ENCODE data around the gene SLC35B2. TPM values are rescaled to one million over a fixed set of nuclear protein-coding genes. Genes with fewer than 3 reads are reported as not detected.

SLC35B2 gene
- total RNA-seq, 2 donors from 2014 or later = 23.1 to 28.9 TPM

- peak; percentile 64 for DNase-seq (ENCODE audit: low spot score)
- intact Hi-C loops (cut with DNase I) = no loop called here
These were observed 1.1 kb upstream of the SLC35B2 start for GRCh38 chr6:44258325-44258863.

GRCh38 chr6:44257753-44258324 is 511 bp upstream of the SLC35B2 start:
- DNase-seq (ENCODE audit: low spot score) = no peak
- intact Hi-C loops (cut with DNase I) = no loop called here

- intact Hi-C loops (cut with DNase I) = no loop called here
- DNase-seq (ENCODE audit: low spot score) = no peak
These were observed 628 bp downstream of the SLC35B2 start for GRCh38 chr6:44256775-44257024.

- intact Hi-C loops (cut with DNase I) = no loop called here
These were observed 1.2 kb downstream of the SLC35B2 start for GRCh38 chr6:44255871-44256774.

GRCh38 chr6:44255105-44255808 is 2.1 kb downstream of the SLC35B2 start:
- DNase-seq (ENCODE audit: low spot score) = peak; percentile 77
- intact Hi-C loops (cut with DNase I) = no loop called here

More at GRCh38 chr6:44255871-44256774, 1.2 kb downstream of the SLC35B2 start:
- peak; percentile 70 for DNase-seq (ENCODE audit: low spot score)

- DNase-seq (ENCODE audit: low spot score) = peak; percentile 69
- intact Hi-C loops (cut with DNase I) = no loop called here
These were observed 2.9 kb downstream of the SLC35B2 start for GRCh38 chr6:44254191-44255104.

- intact Hi-C loops (cut with DNase I) = no loop called here
These were observed 3.8 kb downstream of the SLC35B2 start for GRCh38 chr6:44253307-44254101.

GRCh38 chr6:44251576-44252524 is 5.5 kb downstream of the SLC35B2 start:
- intact Hi-C loops (cut with DNase I) = no loop called here
- peak; percentile 66 for DNase-seq (ENCODE audit: low spot score)

More at GRCh38 chr6:44253307-44254101, 3.8 kb downstream of the SLC35B2 start:
- DNase-seq (ENCODE audit: low spot score) = peak; percentile 69

GRCh38 chr6:44250718-44251123 is 6.6 kb downstream of the SLC35B2 start:
- no peak for DNase-seq (ENCODE audit: low spot score)
- intact Hi-C loops (cut with DNase I) = no loop called here

GRCh38 chr6:44250067-44250717 is 7.1 kb downstream of the SLC35B2 start:
- DNase-seq (ENCODE audit: low spot score) = no peak
- intact Hi-C loops (cut with DNase I) = no loop called here

- peak; percentile 32 for DNase-seq (ENCODE audit: low spot score)
- intact Hi-C loops (cut with DNase I) = no loop called here
These were observed 8.1 kb downstream of the SLC35B2 start for GRCh38 chr6:44249082-44249748.

- DNase-seq (ENCODE audit: low spot score) = no peak
- intact Hi-C loops (cut with DNase I) = no loop called here
These were observed 8.7 kb downstream of the SLC35B2 start for GRCh38 chr6:44248579-44248978.

- peak; percentile 94 for DNase-seq (ENCODE audit: low spot score)
These were observed 9.7 kb downstream of the SLC35B2 start for GRCh38 chr6:44247338-44248302.

GRCh38 chr6:44246663-44247337 is 10.5 kb downstream of the SLC35B2 start, which contains the start of gene HSP90AB1:
TSS of gene HSP90AB1 (plus strand) at chr6:44247101. CDS start at chr6:44248630, 1,529 bp downstream.
- peak; percentile 97 for DNase-seq (ENCODE audit: low spot score)
- intact Hi-C loops (cut with DNase I) = no loop called here

More at GRCh38 chr6:44247338-44248302, 9.7 kb downstream of the SLC35B2 start:
- intact Hi-C loops (cut with DNase I) = no loop called here
